Activated naive CD8-positive, alpha-beta T cell treated with anti-CD3 and anti-CD28 coated beads, Interleukin-2, amount 50 U/mL, for 16 hours (primary cell): Measurements from ENCODE around the gene EFHD1.

ENCODE experiments used
- DNase-seq: peaks from one replicate; pipeline ENCODE4 v3.0.0-alpha.2; 2020; ENCODE audit warnings: low read depth, low spot score

EFHD1 gene, protein sequence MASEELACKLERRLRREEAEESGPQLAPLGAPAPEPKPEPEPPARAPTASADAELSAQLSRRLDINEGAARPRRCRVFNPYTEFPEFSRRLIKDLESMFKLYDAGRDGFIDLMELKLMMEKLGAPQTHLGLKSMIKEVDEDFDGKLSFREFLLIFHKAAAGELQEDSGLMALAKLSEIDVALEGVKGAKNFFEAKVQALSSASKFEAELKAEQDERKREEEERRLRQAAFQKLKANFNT

DNA sequence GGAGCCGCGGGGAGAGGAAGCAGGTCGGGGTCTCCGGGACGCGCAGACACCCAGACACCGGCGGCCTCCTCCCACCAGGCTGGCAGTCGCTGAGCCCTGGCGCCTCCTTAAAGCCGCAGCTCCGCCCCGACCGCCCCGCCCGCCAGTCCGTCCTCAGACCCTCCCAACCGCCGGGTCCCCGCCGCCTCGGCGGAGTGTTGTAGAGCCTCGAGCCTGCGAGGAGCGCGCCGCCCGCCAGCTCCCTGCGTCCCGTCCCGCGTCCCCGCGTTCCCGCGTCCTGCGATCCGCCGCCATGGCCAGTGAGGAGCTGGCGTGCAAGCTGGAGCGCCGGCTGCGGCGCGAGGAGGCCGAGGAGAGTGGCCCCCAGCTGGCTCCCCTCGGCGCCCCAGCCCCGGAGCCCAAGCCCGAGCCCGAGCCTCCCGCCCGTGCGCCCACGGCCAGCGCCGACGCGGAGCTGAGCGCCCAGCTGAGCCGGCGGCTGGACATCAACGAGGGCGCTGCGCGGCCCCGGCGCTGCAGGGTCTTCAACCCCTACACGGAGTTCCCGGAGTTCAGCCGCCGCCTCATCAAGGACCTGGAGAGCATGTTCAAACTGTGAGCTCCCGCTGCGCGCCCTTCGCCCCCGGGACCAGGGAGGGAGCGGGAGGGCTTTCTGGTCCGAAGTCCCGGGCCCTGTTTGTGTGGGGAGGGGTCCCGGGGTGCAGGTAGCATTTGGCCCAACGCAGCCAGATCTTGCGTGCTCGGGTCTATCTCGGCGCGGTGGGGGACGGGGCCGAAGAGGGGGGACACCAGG, at the start of gene EFHD1:
TSS of gene EFHD1 (plus strand) at position 192 of the 793 bp plus-strand sequence. CDS start at position 293, 101 bp downstream.
- DNase-seq, result peak; percentile 21

DNA sequence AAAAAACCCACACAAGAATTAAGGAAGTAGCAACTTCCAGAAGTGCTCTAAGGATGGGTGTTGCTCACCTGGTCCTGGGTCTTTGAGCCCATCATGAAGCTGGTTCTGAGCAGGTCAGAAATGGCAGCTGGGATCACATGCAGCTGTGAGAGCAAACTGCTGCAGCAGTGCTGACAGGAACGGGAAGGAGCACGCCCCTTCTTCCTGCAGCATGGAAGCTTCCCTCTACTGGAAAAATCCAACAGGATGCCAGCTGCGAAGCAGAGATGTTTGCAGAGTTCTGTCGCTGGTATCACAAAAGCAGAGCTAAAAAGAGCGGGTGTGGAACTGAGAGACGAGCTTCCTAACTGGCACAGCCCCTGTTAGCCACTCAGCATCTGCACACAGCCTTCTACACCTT, 49.2 kb upstream of the EFHD1 start:
- no peak for DNase-seq

DNA sequence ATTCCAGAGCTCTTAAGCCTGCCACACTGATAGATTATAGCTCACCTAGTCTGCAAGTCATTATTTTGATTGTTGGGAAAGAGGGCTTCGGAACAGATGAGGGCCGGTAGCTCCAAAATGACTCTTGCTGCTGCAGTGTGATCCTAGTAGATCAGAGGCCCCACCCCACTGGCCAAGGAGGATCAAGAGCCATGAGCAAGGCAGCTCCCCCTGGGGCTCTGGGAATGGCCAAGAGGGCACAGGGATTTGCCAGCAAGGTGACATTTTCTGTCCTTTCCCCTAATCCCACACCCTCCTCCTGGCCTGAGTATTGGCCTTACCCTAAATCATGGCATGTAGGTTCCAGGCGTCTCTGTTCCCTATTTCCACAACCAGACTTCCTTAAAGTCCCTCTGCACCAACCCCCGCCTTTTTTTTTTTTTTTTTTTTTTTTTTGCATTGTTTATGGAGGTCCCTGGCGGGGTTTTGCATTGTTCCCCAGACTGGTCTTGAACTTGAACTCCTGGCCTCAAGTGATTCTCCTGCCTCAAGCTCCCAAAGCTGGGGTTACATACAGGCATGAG, 46.4 kb upstream of the EFHD1 start:
- no peak for DNase-seq

DNA sequence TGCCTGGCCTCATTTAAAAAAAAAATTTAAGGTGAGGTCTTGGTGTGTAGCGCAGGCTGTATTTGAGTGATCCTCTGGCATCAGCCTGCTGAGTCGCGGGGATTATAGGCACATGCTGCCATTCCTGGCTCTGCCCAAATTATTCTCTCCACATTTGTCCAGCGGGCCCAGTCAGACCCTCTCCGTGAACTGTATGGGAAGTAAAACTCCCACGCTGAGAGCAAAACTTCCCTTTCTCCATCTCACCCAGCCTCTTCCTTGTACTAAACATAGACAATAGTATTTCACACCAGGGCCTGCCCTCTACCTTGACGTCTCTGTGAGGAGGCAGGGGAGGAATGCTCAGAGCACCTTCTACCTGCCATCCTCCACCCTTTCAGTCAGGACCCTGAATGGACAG, 45.9 kb upstream of the EFHD1 start:
- no peak for DNase-seq

DNA sequence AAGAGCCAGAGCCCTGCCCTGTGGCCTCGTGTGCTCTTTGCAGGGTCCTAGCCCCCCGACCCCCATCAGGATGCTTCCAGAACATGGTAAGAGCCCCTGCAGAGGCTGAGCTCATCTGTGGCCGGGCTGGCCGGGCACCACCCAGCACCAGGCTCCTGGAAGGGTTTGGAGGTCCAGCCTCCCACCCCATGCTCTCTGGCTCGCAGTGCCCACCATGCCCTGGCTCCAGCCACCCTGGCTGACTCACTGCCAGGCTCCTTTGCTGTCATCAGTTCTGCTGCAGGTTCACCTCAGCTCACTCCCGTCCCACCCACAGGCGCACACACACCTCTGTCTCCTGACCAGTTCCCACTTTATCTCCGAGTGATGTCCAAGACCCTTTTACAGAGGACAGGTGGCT, 45.4 kb upstream of the EFHD1 start:
- no peak for DNase-seq

DNA sequence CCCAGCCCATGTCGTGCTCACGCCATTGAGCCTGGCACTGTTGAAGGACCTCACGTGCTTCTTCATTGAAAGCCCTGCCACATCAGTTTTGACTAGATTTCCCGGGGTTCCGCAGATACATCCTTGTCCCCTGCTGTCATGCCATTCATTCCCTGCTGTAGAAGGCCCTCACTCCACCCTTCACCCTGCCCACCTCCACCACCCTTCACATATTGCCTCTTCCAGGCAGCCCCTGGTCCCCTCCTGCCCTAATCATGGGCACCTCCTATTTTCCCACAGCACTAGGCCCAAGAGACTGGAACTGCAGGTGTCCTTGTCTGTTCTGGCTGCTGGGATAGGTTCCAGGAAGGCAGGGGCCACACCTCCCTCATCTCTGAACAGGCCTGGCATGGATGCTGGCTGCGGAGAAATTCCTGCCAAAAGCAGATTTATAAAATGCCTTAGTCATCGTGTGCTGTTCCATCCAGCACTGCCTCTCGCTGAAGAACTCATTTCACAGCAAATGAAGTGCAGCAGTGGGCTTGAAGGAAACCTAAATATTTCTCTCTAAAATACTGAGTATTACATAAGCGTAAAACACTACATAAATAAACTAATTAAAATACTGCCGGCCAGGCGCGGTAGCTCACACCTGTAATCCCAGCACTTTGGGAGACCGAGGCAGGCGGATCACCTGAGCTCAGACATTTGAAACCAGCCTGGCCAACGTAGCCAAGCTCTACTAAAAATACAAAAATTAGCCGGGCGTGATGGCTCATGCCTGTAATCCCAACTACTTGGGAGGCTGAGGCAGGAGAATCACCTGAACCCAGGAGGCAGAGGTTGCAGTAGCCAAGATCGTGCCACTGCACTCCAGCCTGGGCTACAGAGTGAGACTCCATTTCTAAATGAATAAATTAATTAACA, 44.5 kb upstream of the EFHD1 start:
- DNase-seq, result no peak

DNA sequence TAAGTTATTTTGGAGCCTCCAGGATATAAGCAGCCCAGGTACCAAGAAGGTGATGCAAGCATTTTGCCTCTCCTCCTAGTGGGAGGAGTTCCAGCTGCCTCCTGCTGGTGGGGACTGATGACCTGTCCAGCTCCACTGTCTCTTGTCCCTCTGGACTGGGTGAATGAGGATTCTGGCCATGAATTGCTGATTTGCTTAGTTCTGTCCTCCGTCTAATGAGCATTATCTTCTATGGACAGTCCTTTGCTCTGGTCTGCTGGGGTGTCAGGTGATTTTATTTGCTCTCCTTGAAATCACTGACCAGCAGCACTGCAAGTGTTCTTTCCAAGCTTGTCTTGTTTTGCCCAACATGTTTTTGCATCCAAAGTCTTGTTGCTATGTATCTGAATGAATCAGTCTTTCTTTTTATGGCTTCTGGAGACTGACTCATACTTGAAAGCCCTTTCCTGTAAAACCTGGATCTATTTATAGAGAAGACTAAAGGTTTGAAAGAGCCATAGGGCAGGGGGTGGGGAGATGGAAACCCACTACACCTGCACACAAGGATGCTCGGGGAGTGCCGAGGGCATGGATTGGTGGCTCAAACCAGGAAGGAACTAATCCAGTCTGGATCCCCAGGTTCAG, 40.5 kb upstream of the EFHD1 start:
- no peak for DNase-seq

DNA sequence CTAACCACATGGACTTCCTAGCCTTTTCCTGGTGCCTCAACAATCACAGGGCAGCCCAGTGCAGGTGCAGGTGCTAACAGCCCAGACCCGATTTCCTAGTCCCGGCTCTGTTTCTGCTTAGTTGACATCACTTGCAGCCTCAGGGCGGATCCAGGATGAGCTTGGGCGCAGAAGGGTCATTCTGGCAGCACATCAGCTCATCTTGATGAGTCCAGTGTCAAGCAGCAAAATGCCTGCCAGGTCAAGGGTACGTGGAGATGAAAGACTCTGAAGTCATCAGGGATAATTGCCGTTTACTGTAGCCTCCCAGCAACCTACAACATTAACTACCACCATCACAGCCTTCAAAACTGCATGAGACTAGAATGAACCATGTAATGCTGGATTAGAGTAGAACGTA, 39.4 kb upstream of the EFHD1 start:
- no peak for DNase-seq

DNA sequence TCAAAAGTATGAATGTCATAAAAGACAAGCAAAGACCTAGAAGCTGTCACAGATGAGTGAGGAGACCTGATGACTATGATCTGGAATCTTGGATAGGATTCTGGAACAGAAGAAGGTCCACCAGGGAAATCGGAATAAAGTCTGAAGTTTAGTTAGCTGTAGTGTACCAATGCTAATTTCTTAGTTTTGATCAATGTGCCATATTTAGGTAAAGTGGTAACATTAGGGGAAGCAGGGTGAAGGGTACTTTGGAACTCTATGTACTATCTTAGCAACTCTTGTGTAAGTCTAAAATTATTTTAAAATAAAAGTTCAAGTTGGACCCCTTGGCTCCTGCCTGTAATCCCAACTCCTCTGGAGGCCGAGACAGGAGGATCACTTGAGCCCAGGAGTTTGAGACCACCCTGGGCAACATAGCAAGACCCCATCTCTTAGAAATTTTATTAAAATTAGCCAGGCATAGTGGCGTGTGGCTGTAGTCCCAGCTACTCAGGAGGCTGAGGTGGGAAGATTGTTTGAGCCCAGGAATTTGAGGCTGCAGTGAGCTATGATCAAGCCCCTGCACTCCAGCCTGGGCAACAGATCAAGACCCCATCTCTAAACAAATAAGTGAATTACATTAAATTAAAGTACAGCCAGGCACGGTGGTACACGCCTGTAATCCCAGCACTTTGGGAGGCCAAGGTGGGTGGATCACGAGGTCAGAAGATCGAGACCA, 35.9 kb upstream of the EFHD1 start:
- no peak for DNase-seq

DNA sequence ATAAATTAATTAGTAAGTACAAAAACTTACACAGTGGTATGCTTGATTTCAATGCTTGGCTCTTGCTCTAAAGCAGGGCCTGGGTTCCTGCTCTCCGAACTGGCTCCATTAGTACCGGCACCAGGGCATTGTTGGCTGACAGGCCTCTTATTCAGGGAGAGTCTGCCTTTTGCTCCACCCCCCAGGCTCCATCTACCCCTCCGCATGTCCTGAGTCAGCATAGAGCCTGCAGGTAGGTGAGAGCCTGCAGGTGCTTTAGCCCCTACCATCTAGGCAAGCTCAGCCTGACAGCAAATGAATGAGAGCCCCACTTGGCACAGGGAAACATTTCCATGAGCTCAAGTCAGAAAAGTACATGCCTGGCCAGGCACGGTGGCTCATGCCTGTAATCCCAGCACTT, 35.1 kb upstream of the EFHD1 start:
- no peak for DNase-seq

DNA sequence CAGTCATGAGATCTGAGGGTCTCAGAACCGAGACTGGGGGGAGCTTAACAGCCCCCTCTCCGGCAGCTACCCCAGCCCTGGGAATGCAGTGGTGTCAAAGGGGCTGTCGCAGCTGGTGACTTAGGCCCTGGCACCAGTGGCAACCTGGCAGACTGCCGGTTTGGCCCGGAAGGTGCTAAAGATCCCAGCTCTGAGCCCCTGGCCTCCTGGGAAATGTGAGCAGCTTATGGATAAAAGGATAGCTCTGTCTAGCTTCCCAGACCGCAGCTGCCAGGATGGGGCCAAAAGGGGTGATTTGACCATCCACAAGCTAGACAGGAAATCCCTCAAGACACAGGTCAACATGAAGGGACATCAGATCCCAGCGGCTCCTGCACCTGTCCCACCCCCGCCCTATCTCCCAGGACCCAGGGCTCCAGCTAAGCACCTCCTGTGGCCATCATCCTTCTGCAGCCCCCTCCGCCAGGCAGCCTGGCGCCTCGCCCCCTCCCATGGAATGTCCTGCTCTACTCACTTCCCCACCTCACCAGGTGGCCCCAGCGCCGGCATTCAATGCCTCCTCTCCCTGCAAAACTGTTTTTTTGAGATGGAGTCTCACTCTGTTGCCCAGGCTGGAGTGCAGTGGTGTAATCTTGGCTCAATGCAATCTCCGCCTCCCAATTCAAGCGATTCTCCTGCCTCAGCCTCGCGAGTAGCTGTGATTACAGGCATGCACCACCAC, 33.2 kb upstream of the EFHD1 start:
- no peak for DNase-seq

DNA sequence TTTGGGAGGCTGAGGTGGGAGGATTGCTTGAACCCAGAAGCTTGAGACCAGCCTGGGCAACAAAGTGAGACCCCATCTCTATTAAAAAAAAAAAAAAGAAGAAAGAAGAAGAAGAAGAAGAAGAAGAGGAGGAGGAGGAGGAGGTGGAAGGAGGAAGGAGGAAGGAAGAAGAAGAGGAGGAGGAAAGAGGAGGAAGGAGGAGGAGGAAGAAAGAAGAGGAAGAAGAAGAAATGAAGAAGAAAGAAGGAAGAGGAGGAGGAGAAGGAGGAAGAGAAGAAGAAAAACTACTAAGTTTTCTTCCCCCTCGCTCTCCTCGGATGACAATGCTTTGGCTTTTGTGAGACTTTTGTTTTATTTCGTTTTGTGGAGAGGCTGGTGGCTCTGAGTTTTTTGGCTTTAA, 30.1 kb upstream of the EFHD1 start:
- DNase-seq, result no peak

DNA sequence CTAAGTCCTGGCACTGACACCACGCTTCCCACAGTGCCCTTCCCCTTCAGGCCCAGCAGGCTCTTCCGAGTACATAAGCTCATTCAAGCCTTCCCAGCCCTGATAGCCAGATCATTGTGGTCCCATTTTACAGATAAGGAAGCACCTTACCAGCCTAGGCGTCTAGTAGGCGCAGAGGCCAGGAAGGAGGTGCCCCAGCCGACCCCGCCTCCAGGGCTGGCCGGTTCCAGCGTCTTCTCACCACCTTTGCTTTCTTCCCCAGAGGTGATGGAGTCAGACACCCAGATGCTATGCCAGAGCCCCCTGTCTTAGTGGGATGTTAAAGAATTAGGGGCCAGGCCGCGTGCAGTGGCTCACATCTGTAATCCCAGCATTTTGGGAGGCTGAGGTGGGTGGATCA, 28.9 kb upstream of the EFHD1 start:
- DNase-seq, result no peak

DNA sequence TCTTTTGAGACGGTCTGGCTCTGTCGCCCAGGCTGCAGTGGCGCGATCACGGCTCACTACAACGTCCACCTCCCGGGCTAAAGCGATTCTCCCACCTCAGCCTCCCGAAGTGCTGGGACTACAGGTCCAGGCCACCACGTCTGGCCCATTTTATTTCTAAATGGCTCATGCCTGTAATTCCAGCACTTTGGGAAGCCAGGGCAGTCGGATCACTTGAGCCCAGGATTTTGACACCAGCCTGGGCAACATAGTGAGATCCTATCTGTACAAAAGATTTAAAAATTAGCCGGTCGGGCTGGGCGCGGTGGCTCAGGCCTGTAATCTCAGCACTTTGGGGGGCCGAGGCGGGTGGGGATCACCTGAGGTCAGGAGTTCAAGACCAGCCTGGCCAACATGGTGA, 26.4 kb upstream of the EFHD1 start:
- DNase-seq, result no peak

DNA sequence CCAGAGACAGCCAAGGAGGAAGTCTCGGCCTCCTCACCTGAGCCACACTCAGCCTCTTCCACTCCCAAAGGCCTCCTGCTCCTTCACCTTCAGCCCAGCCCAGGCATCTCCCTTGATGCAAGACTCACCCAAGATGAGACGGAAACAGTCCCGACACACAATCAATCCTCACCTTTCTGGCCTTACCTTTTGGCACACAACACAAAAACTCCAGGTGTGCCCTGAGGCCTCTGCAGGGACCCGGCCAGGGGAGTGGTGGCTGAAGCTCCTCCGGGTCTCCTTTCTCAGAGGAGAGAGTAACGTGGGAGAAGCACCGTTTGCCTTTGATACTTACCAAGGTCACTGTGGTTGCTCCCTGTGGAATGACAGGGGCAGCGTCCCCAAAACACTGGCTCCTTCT, 23.8 kb upstream of the EFHD1 start:
- no peak for DNase-seq

DNA sequence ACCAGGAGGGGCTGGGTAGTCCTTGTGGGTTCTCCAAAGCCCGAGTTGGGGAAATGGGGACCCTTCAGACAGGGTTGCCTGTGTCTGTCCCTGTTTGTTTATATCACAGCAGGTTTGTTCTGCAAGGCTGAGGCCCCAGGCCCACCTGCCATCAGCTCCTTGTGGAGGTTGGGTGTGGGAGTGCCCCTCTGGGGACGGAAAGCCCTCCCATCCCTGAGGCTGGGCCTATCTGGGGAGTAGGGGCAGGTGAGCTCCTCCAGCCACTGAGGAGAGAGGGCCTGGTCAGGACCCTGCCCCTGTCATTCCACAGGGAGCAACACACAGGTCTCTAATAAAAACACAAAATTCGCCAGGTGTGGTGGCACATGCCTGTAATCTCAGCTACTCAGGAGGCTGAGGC, 23.3 kb upstream of the EFHD1 start:
- DNase-seq, result no peak

DNA sequence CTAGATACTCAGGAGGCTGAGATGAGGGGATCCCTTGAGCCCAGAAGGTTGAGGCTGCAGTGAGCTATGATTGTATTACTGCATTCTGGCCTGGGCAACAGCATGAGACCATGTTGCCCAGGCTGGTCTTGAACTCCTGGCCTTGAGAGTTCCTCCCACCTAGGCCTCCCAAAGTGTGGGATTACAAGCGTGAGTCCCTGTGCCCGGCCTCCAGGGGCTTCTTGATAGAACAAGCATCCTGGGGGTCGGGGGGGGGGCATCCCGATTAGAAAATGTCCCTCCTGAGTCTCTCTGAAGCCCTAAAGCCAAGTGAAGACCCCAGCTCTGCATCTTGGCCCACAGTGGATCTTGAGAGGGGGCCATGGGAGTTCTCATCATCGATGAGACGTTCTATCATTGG, 22.3 kb upstream of the EFHD1 start:
- no peak for DNase-seq

DNA sequence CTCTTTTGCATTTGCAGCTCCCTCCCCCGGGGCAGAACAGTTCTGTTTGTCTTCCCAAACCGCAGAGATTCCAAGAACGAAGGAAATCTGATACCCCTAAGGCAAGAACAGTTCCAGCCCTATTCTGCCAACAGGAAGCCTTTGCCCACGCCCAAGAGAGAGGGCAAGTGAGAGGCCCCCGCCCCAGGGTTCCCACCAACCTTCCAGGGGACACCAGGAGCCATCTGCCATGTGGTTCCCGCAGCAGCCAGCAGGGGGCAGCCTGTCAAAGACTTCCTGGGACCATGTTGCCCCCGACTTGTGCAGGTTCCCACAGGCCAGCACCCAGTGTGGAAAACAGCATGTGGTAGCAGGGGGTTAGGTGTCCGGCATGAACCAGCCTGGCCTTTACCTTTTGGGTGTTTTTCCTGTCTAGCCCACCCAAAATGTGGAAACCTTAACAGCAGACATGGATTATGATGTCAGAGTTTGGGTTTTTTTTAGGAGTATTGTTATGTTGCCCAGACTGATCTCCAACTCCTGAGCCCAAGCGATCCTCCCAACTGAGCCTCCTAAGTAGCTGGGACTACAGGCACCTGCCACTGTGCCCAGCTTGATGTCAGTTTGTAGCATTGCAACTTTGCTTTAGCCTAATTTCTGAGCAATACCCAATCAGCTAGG, 21.7 kb upstream of the EFHD1 start:
- DNase-seq, result peak; percentile 30

DNA sequence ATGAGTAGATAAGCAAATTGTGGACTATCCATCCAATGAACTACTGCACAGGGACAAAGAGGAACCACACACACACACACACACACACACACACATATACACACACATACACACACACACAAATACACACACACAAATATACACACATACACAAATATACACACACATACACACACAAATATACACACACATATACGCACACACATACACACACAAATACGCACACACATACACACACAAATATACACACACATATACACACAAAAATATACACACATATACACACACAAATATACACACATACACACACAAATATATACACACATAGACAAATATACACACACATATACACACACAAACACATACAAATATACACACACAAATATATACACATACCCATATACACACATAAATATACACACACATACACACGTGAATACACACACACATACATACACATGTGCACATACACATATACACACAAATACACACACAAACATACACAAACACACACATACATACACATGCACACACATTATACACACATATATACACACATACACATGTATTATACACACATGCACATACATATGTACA, 19.8 kb upstream of the EFHD1 start:
- no peak for DNase-seq
